Sigmoid colon (tissue), 4 donors: ENCODE measurements around the gene P2RX5.

Experiments used
- EP300 ChIP-seq, 4 donors: sonication (generic); formaldehyde crosslinking; IDR thresholded peaks; one replicate each; pipeline ENCODE4 v1.6.1; 2017; ENCODE audit warnings: antibody characterized with exemption in 4 of 4
- POLR2A ChIP-seq, 2 donors: fragments of 450-650 bp; IDR thresholded peaks; one replicate each; pipeline ENCODE4 v1.6.1; 2016; ENCODE audit warnings: antibody characterized with exemption in 2 of 2, mild to moderate bottlenecking in 2 of 2, moderate library complexity in 2 of 2
- POLR2AphosphoS5 ChIP-seq, 4 donors: sonication (generic); formaldehyde crosslinking; IDR thresholded peaks; one replicate each; pipeline ENCODE4 v1.6.1; 2017; ENCODE audit warnings: antibody characterized with exemption in 4 of 4
- TF ChIP-seq, protein P1 (sequence below), 4 experiments: fragments of 450-650 bp in 3 of 4; fragments of 200-600 bp in 1 of 4; IDR thresholded peaks; one replicate each; pipeline ENCODE4 v1.5.1; 2016 to 2019; ENCODE audit warnings: antibody characterized with exemption in 4 of 4, mild to moderate bottlenecking in 3 of 4, moderate library complexity in 2 of 4

DNA sequence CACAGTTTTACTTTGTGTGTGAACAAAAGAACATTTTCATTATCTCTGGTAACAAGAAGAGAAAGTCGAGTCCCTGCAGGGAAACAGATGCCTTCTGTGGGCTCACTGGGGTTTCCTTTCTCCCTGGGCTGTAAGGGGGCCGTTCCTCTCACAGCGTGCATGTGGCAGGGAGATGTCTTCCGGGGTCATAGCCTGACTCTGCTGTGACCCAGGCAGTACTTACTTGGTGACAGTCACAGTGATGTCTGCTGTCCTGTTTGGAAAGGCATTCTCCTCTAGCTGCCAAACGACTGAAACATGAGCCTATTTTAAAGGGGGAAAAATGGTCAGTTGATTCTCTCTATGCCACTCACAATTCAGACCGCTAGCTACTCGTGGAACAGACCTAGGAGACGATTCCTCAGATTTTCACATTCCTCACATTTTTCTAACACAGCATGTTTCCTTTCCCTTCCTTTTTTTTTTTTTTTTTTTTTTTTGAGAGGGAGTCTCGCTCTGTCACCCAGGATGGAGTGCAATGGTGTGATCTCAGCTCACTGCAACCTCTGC lies 35.0 kb upstream of the P2RX5 start:
- TF ChIP-seq POLR2A (IDR thresholded peaks at IDR 0.05): no peak
- TF ChIP-seq, protein P1, sequence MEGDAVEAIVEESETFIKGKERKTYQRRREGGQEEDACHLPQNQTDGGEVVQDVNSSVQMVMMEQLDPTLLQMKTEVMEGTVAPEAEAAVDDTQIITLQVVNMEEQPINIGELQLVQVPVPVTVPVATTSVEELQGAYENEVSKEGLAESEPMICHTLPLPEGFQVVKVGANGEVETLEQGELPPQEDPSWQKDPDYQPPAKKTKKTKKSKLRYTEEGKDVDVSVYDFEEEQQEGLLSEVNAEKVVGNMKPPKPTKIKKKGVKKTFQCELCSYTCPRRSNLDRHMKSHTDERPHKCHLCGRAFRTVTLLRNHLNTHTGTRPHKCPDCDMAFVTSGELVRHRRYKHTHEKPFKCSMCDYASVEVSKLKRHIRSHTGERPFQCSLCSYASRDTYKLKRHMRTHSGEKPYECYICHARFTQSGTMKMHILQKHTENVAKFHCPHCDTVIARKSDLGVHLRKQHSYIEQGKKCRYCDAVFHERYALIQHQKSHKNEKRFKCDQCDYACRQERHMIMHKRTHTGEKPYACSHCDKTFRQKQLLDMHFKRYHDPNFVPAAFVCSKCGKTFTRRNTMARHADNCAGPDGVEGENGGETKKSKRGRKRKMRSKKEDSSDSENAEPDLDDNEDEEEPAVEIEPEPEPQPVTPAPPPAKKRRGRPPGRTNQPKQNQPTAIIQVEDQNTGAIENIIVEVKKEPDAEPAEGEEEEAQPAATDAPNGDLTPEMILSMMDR (IDR thresholded peaks at IDR 0.05): no peak
- no peak for TF ChIP-seq EP300 (IDR thresholded peaks at IDR 0.05)
- TF ChIP-seq POLR2AphosphoS5 (IDR thresholded peaks at IDR 0.05): no peak
